GM06990 (cell line): ENCODE measurements around the gene KLB.
"Not testable (repeated sequence)": the region's sequence is repeated elsewhere in the genome, so short reads cannot be mapped to it uniquely, and the experiment has no call there.

Experiments
- DNase-seq: peaks from one replicate; pipeline ENCODE4 v3.0.0-alpha.2; 2011; ENCODE audit not compliant: insufficient read length; ENCODE audit errors: extremely low read depth
- H3K27me3 ChIP-seq: replicated peaks from 2 replicates; pipeline ENCODE4 v1.6.0; 2011; ENCODE audit warnings: low read length; ENCODE audit not compliant: control insufficient read depth, insufficient read depth
- H3K36me3 ChIP-seq: 2 replicates; pipeline ENCODE4 v1.5.1; 2011; ENCODE audit warnings: low read length; ENCODE audit not compliant: control insufficient read depth, insufficient read depth
- H3K4me3 ChIP-seq: replicated peaks from 2 replicates; pipeline ENCODE4 v1.5.1; 2011; ENCODE audit warnings: low read depth, mild to moderate bottlenecking, control low read depth, low read length
- CTCF ChIP-seq: IDR thresholded peaks from 2 replicates; pipeline ENCODE4 v1.5.1; 2011; ENCODE audit warnings: low read length, control low read depth, mild to moderate bottlenecking, inconsistent platforms; ENCODE audit not compliant: insufficient read depth, poor library complexity, severe bottlenecking

The KLB gene

GRCh38 chr4:39415678-39416283 lies 9.1 kb downstream of the KLB start:
- no peak for TF ChIP-seq CTCF
- no peak for DNase-seq
- H3K36me3 ChIP-seq = no peaks in the 10 kb centered on the region
- no peaks in the 10 kb centered on the region for H3K27me3 ChIP-seq
- no peak overlapping the region for H3K4me3 ChIP-seq

- DNase-seq = no peak
Measured at GRCh38 chr4:39422247-39422646, 15.5 kb downstream of the KLB start.

GRCh38 chr4:39425297-39425696 lies 18.6 kb downstream of the KLB start:
- DNase-seq, H3K27me3 ChIP-seq, H3K4me3 ChIP-seq, H3K36me3 ChIP-seq: not testable (repeated sequence)

More at GRCh38 chr4:39422247-39422646, 15.5 kb downstream of the KLB start:
- Histone ChIP-seq H3K27me3 (no peaks in the 10 kb centered on the region), H3K36me3 (no peaks in the 10 kb centered on the region), H3K4me3 (no peak overlapping the region)
- no peak for TF ChIP-seq CTCF

- no peak for DNase-seq
- Histone ChIP-seq H3K27me3 (no peaks in the 10 kb centered on the region), H3K4me3 (no peak overlapping the region), H3K36me3 (no peaks in the 10 kb centered on the region)
- no peak for TF ChIP-seq CTCF
Measured at GRCh38 chr4:39426728-39427127, 20.0 kb downstream of the KLB start.

- no peak for DNase-seq
- Histone ChIP-seq H3K36me3 (no peaks in the 10 kb centered on the region), H3K27me3 (no peaks in the 10 kb centered on the region), H3K4me3 (no peak overlapping the region)
- TF ChIP-seq CTCF = no peak
Measured at GRCh38 chr4:39427520-39428114, 20.9 kb downstream of the KLB start.

- Histone ChIP-seq H3K4me3 (no peak overlapping the region), H3K36me3 (no peaks in the 10 kb centered on the region), H3K27me3 (no peaks in the 10 kb centered on the region)
- no peak for DNase-seq
- TF ChIP-seq CTCF = no peak
Measured at GRCh38 chr4:39429476-39430334, 23.0 kb downstream of the KLB start.
